OCI-LY1 (cell line): Measurements from ENCODE around the gene HCFC1.

Experiments
- EZH2 ChIP-seq: fragments of 200-600 bp; sonication (generic), shearing (Covaris generic); IDR thresholded peaks from 2 replicates; pipeline ENCODE4 v1.8.0; 2017; ENCODE audit warnings: borderline replicate concordance, mixed run types, mild to moderate bottlenecking, antibody characterized with exemption, low read length, moderate library complexity, mixed read lengths
- TF ChIP-seq, protein P1 (sequence below): fragments of 200-600 bp; sonication (generic), shearing (Covaris generic); IDR thresholded peaks from 2 replicates; pipeline ENCODE4 v1.5.1; 2017; ENCODE audit warnings: mild to moderate bottlenecking, antibody characterized with exemption, low read length, moderate library complexity, mixed read lengths

DNA sequence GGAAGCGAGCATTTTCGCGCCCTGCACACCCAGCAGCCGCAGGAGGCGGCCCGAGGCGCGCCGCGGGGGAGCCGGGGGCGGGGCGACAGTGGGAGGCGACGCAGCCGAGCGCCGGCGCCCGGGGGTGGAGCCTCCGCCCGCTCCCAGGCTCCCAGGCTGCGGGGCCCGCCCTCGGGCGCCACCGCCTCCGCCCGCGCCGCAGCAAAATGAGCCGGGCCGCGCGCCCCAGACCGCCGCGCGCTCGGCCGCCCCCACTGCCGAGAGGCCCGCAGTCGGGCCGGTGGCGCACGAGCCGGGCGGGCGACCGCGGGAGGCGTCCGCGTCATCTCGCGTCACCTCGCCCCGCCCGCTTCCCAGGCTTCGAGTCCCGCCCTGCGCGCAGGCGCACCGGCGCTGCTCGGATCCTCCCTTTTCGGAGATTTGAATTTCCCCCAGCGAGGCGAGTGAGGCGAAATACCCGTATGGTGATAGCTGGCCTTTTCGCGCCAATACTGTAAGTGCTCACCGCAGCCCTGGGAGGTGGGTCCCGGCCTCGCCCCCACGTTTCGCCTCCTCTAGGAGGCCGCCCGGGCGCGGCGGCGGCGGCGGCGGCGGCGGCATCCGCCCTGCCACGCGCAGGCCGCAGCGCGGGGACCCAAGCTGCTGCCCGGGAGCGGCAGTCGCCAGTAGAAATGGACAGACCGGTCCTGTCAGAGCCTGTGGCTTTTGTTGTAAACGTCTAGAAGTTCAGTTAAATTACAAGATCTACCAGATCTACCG lies 929 bp upstream of the HCFC1 start, which contains the start of gene TMEM187:
- TF ChIP-seq, protein P1, sequence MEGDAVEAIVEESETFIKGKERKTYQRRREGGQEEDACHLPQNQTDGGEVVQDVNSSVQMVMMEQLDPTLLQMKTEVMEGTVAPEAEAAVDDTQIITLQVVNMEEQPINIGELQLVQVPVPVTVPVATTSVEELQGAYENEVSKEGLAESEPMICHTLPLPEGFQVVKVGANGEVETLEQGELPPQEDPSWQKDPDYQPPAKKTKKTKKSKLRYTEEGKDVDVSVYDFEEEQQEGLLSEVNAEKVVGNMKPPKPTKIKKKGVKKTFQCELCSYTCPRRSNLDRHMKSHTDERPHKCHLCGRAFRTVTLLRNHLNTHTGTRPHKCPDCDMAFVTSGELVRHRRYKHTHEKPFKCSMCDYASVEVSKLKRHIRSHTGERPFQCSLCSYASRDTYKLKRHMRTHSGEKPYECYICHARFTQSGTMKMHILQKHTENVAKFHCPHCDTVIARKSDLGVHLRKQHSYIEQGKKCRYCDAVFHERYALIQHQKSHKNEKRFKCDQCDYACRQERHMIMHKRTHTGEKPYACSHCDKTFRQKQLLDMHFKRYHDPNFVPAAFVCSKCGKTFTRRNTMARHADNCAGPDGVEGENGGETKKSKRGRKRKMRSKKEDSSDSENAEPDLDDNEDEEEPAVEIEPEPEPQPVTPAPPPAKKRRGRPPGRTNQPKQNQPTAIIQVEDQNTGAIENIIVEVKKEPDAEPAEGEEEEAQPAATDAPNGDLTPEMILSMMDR = no peak
- no peak for TF ChIP-seq EZH2
